HG03095 (cell line): Measurements from ENCODE around the gene APOBEC3A.
"Not testable (repeated sequence)": the region's sequence is repeated elsewhere in the genome, so short reads cannot be mapped to it uniquely, and the experiment has no call there.

Experiments
- ATAC-seq: cut with Tn5 transposase; IDR thresholded peaks from one replicate; pipeline ENCODE4 v1.9.1; 2021; ENCODE audit warnings: moderate library complexity; ENCODE audit not compliant: unreplicated experiment

The APOBEC3A gene

GRCh38 chr22:38957808-38958650, 620 bp downstream of the APOBEC3A start:
- ATAC-seq: no peak

- not testable (repeated sequence) for ATAC-seq
These were observed 1.2 kb downstream of the APOBEC3A start for GRCh38 chr22:38958651-38958943.

GRCh38 chr22:38959590-38959989, 2.2 kb downstream of the APOBEC3A start:
- no peak for ATAC-seq

GRCh38 chr22:38960673-38961072, 3.3 kb downstream of the APOBEC3A start:
- not testable (repeated sequence) for ATAC-seq

GRCh38 chr22:38963291-38963738, 5.9 kb downstream of the APOBEC3A start:
- not testable (repeated sequence) for ATAC-seq

GRCh38 chr22:38963872-38964271, 6.5 kb downstream of the APOBEC3A start:
- no peak for ATAC-seq

GRCh38 chr22:38964306-38964705, 6.9 kb downstream of the APOBEC3A start:
- ATAC-seq: no peak

- no peak for ATAC-seq
These were observed 7.6 kb downstream of the APOBEC3A start for GRCh38 chr22:38964989-38965388.

GRCh38 chr22:38965614-38966379, 8.4 kb downstream of the APOBEC3A start:
- ATAC-seq: no peak

GRCh38 chr22:38966380-38966702, 8.9 kb downstream of the APOBEC3A start:
- no peak for ATAC-seq

GRCh38 chr22:38966942-38967341, 9.5 kb downstream of the APOBEC3A start:
- ATAC-seq: no peak

- no peak for ATAC-seq
These were observed 10.3 kb downstream of the APOBEC3A start for GRCh38 chr22:38967451-38968450.

- no peak for ATAC-seq
These were observed 11.4 kb downstream of the APOBEC3A start for GRCh38 chr22:38968801-38969200.

GRCh38 chr22:38970551-38970950, 13.1 kb downstream of the APOBEC3A start:
- no peak for ATAC-seq

- no peak for ATAC-seq
These were observed 13.8 kb downstream of the APOBEC3A start for GRCh38 chr22:38971202-38971601.

GRCh38 chr22:38971791-38972190, 14.4 kb downstream of the APOBEC3A start:
- no peak for ATAC-seq

- ATAC-seq: no peak
These were observed 15.1 kb downstream of the APOBEC3A start for GRCh38 chr22:38972558-38972957.

- no peak for ATAC-seq
These were observed 16.1 kb downstream of the APOBEC3A start for GRCh38 chr22:38973289-38974169.

GRCh38 chr22:38974170-38974825, 16.9 kb downstream of the APOBEC3A start:
- ATAC-seq: no peak

GRCh38 chr22:38974826-38975175, 17.4 kb downstream of the APOBEC3A start:
- ATAC-seq: no peak
